ENCODE results near the gene C1QA.
A peak's percentile ranks its signal among the peaks of the same experiment; 100 is the strongest.

The C1QA gene

GRCh38 chr1:22612671-22613571 is 23.5 kb upstream of the C1QA start:
- no peak for DNase-seq (ENCODE audit: low read depth, low spot score)

DNA sequence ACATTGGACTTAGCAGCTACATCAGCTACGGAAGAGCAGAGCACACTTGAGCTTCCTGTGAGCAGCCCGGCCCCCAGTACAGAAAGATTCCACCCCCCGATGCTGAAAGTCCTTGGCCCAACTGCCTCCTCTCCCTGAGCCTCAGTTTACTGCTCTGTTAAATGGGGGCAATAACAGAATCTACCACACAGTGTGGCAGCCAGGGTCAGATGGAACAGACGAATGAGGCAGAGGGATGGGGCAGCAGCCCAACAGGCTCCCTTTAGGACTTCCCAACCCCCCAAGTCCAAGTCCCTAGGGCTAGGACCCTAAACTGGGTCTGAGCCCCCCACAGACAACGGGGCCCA is 22.9 kb upstream of the C1QA start:
- DNase-seq (ENCODE audit: low read depth, low spot score): no peak

DNA sequence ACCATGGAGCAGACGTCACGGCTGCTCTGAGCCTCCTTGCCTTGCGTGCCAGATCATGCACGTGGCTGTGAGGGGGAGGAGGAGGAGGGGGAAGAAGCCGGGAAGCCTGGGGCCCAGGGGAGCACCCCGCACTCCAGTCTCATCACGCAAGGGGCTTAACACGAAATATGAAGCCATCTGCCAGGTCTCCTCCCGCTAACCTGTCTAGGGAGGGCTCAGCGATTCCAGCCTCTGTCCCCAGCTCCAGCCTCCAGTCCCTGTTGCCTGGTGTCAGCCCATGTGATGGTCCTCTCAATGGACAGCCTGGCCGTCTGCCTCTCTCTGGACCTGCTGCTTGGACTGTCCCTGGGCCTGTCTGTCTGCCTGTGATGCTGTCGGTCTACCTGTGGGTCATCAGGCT is 22.5 kb upstream of the C1QA start:
- no peak for DNase-seq (ENCODE audit: low read depth, low spot score)

DNA sequence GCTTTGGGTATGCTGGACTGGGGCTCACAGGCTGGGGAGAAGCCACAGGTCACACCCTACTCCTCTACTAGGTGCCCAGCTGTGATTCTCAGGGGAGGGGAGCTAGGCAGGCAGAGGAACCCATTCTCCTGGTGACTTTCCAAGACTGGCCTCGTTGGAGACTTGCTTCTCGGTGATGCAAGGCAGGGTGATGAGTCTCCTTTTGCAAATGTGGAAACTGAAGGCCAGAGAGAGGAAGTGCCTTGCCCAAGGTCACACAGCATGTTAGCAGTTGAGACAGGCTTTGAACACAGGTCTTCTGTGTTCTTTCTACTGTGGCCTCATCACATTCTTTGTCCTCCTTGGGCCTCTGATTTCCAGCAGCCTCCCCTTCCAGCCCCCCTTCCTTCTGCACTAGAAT is 20.5 kb upstream of the C1QA start:
- DNase-seq (ENCODE audit: low read depth, low spot score): no peak

DNA sequence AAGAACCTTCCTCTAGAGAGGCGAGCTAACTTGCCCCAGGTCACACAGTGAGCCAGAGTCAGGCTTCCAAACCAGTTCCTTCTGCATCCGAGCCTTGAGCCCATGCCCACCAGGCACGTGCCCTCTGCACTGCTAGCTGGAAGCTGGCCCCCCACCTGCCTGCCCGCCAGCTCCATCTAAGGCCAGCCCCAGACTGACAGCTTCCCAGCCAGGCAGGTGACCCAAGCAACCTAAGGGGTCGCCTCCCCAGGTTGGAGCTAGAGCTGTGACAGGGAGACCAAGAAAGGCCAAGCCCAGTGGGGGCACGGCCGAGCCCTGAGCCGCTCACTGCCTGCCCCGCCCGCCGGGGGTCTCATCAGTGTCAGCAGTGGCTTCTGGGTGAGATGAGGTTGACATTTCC is 19.9 kb upstream of the C1QA start:
- DNase-seq (ENCODE audit: low read depth, low spot score): no peak

DNA sequence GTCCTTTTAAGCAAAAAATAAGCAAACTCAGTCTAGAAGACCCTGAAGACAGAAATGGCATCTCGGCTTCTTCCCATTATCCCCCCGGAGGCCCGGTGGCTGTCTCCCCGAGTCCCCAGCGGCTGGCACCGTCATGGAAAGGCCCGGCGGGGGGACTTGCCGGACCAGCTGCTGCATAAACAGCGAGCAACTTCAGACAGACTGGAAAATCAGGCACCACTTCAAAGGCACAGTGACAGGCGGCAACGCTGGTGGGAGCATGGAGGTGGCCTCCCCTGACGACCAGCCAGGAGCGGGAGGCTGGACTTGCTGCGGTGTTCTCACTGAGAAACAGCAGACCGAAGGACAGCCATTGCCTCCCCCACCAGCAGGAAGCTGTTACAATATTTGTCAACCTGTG is 18.4 kb upstream of the C1QA start:
- no peak for DNase-seq (ENCODE audit: low read depth, low spot score)

DNA sequence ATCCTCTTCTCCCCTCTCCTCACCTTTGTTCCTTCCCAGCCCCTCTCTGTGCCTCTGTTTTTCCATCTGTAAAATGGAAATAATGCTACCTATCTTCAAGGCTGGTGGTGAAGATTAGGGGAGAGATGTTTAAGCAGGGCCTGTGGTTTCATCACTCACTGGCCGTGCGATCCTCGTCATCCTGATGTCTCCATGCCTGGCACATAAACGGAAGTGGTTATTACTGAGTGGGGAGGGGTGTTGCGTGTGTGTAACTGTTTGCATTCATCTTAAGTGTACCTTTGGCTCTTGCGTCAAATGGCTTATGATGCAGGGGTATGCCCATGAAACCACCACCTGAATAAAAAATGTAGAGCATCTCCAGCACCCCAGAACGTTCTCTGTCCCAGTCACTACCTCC is 17.2 kb upstream of the C1QA start:
- DNase-seq (ENCODE audit: low read depth, low spot score): no peak

DNA sequence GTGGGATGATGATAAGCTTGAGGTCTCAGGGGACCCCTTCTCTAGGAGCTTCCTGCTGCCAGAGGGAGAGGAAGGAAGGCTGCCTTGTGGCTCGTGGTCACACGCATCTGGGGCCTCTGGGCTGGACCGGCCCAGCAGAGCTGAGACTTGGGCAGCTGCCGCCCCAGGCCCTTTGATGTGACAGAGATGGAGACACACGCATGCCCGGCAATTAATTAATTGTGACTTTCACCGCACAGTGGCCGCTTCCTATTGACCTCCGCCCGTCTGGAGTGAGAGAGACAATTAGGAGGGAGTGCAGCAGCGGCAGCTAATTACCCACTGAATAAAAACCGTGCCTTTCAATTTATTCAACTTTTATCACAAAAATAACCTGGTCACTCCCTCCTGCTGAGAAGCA is 16.6 kb upstream of the C1QA start:
- DNase-seq (ENCODE audit: low read depth, low spot score): no peak

DNA sequence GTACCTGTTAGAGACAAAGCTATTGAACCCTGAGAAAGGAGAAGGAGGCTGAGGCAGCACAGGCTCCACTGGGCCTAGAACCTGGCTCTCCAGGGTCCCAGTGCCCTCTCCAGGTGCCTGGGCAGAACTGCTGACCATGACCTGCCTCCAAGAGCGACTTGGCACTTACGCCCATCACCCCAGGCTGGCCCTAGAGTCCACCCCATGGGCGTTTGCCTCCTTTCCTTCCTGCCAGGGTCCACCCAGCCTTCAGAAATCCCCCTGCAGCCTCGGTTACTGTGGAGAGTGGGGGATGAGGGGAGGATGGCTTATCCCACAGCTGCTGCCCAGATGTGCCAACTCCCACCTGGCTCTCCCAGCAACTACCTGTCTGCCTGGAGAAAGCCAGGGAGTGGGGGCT is 14.7 kb upstream of the C1QA start:
- no peak for DNase-seq (ENCODE audit: low read depth, low spot score)

- no peak for DNase-seq (ENCODE audit: low read depth, low spot score)
Measured at GRCh38 chr1:22625262-22625925, 11.0 kb upstream of the C1QA start.

- no peak for DNase-seq (ENCODE audit: low read depth, low spot score)
Measured at GRCh38 chr1:22626237-22627157, 9.9 kb upstream of the C1QA start.

DNA sequence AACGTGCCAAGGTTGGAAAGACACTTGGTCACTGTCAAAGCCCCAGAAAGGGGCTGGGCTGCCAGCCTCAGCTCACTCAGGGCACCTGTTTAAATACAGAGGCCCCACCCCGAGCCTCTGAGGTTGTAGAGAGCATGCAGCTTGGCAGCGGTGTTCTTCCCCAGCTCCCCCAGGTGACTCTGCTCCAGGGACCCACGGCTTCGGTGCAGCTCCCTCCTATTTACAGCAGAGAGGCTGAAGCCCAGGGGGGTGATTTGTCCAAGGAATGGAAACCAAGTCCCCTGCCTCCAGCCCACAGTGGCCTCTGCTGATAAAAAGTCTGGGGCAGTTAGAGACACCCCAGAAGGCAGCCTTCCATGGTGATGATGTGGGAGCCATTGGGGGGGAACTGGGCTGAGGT is 9.1 kb upstream of the C1QA start:
- DNase-seq (ENCODE audit: low read depth, low spot score): no peak

DNA sequence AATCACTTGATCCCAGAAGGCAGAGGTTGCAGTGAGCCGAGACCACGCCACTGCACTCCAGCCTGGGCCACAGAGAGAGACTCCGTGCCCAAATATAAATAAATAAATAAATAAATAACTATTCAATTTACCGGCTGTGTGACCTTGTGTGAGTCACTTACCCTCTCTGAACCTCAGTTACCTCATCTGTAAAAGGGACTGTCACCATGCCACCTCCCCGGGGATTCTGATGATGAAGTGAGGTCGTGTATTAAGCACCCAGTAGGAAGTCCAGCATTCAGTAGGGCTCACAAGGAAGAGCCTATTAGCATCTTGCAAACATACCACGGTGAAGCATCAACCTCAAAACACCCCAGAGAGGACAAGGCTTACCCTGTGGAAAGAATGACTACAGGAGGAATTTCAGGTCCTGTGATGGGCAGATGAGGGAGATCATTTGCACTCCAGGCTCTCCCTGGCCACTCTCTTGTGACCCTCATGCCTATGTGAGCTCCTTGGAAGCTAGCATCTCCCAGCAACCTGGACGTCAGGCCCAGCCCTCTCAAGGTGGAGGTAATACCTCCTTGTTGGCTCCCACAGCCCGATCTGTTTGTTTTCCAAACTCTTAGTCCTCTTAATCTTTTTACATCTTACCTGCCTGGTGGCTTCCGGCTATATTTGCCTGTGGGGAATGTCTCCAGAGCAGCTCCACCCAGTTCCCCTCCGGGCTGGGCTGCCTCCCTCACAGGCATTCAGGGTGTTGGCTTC is 7.6 kb upstream of the C1QA start:
- DNase-seq (ENCODE audit: low read depth, low spot score): no peak

GRCh38 chr1:22629886-22630285 is 6.5 kb upstream of the C1QA start:
- no peak for DNase-seq (ENCODE audit: low read depth, low spot score)

DNA sequence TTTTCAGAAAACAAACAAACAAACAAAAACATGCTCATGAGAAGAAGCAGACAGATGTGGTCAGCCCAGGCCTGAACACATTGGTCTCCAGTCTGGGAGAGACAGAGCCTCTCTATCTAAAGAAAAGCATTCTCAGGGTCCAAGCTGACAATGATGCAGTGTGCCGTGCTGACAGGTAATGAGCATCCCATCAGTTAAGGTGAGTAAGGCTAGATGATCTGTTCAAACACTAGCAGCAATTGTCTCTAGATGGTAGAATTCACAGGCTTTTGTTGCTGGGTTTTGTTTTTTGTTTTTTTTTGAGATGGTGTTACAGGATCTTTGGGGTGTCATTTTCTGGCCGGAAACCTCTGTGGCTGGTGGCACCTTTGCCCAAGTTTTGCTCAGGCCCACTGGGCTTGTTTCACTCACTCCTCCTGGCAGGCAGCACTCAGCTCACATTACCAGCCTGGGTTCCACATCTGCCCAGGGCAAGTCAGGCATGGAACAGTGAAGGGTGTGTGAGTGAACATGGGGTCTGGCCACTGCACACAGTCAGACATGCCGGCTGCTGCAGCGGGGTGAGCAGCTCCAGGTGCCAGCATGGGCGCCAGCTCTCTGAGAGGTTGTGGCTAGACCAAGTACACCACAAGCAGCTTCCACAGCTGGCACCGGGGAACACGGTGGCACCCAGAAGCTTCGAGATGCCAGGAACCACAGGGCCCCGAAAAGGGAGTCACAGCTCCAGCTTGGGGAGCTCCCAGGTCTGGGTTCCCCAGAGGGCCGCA is 2.5 kb upstream of the C1QA start:
- DNase-seq (ENCODE audit: low read depth, low spot score): no peak

DNA sequence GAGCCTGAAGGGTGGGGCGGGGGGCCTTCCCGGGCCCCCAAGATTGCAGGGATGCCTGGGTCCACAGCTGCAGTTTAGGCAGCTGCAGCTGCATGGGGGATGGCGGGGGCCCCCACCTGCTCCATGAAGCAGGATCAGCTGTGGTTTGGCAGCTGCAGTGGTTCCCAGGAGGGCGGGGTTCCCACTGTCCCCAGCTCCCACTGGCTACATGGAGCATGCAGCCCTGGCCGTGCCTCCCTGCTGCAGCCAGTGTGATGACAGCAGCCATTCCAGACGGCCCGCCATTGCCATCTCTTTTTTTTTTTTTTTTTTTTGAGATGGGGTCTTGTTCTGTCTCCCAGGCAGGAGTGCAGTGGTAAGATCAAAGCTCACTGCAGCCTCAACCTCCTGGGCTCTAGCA is 992 bp upstream of the C1QA start:
- no peak for DNase-seq (ENCODE audit: low read depth, low spot score)

- no peak for DNase-seq (ENCODE audit: low read depth, low spot score)
Measured at GRCh38 chr1:22636927-22637326, 499 bp downstream of the C1QA start.

DNA sequence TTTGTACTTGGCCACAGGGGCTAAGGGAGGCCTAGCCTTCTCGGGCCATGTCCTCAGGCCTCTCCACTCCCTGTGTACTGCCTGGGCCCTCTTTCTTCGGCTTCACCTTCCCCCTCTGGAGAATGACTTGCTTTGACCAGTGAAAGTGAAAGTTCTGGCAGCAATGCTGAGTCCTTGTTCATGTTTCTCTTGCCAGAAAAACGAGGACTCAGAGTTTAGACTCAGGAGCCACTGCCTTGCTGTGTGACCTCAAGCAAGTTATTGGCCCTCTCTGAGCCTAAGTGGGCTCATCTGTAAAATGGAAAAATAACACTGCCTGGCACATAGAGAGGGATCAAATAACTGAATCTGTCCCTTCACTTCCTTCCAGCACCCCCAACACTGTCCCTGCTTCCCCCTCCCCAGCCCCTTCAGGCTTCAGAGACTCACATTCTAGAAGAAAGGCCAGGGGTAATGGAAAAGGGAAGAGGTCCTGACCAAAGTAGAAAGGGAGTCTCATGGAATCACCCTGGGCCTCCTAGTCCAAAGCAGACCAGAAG is 1.5 kb downstream of the C1QA start:
- DNase-seq (ENCODE audit: low read depth, low spot score): no peak

DNA sequence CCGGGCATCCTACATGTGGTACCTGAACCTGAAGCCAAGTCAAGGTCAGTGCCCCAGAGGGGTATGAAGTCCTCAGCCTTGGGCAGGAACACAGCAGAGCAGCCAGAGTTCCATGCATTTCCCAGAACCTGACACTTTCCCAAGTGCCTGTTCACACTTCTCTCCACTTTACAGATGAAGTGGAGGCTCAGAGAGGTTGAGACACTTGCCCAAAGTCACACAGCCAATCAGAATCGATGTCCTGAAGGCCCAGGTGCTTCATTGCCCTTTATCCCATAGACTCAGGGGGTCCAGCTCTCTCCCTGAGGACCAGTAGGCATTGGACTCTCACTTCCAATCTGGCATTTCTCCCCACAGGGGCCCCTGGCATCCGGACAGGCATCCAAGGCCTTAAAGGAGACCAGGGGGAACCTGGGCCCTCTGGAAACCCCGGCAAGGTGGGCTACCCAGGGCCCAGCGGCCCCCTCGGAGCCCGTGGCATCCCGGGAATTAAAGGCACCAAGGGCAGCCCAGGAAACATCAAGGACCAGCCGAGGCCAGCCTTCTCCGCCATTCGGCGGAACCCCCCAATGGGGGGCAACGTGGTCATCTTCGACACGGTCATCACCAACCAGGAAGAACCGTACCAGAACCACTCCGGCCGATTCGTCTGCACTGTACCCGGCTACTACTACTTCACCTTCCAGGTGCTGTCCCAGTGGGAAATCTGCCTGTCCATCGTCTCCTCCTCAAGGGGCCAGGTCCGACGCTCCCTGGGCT is 2.2 kb downstream of the C1QA start:
- DNase-seq (ENCODE audit: low read depth, low spot score): no peak

GRCh38 chr1:22639286-22639685 is 2.9 kb downstream of the C1QA start:
- peak; percentile 4 for DNase-seq (ENCODE audit: low read depth, low spot score)
